Smooth muscle cell (in vitro differentiated cells): ENCODE results near the gene FOXI1. TPM values are rescaled to one million over a fixed set of nuclear protein-coding genes. Genes with fewer than 3 reads are reported as not detected.

Experiments used
- DNase-seq: peaks from one replicate; lab custom pipeline; 2025; ENCODE audit not compliant: unreplicated experiment; lab: John Stamatoyannopoulos, UW
- H2AFZ ChIP-seq: fragments of 200-600 bp; sonication (generic); 2 replicates; pipeline ENCODE4 v1.6.0; 2016; ENCODE audit warnings: antibody characterized with exemption, low read depth, mild to moderate bottlenecking
- H3F3A ChIP-seq: fragments of 200-600 bp; sonication (generic); 2 replicates; pipeline ENCODE4 v1.6.0; 2017; ENCODE audit warnings: antibody characterized with exemption, low read depth
- H3K27ac ChIP-seq: fragments of 200-600 bp; sonication (generic); 2 replicates; pipeline ENCODE4 v1.5.1; 2016; ENCODE audit warnings: low read depth, mild to moderate bottlenecking
- H3K27me3 ChIP-seq: fragments of 200-600 bp; sonication (generic); 2 replicates; pipeline ENCODE4 v1.6.1; 2016; ENCODE audit warnings: low read depth, mild to moderate bottlenecking
- H3K36me3 ChIP-seq: fragments of 200-600 bp; sonication (generic); 2 replicates; pipeline ENCODE4 v1.5.1; 2016; ENCODE audit warnings: low read depth
- H3K4me1 ChIP-seq: fragments of 200-600 bp; sonication (generic); 2 replicates; pipeline ENCODE4 v1.5.1; 2016; ENCODE audit warnings: low read depth
- H3K4me2 ChIP-seq: fragments of 200-600 bp; sonication (generic); 2 replicates; pipeline ENCODE4 v1.6.0; 2016; ENCODE audit warnings: mild to moderate bottlenecking
- H3K4me3 ChIP-seq: fragments of 200-600 bp; sonication (generic); 2 replicates; pipeline ENCODE4 v1.5.1; 2016; ENCODE audit warnings: mild to moderate bottlenecking
- H3K79me2 ChIP-seq: fragments of 200-600 bp; sonication (generic); 2 replicates; pipeline ENCODE4 v1.6.0; 2016; ENCODE audit warnings: low read depth, mild to moderate bottlenecking
- H3K9ac ChIP-seq: fragments of 200-600 bp; sonication (generic); 2 replicates; pipeline ENCODE4 v1.6.0; 2016; ENCODE audit warnings: low read depth
- H3K9me3 ChIP-seq: fragments of 200-600 bp; sonication (generic); replicated peaks from 2 replicates; pipeline ENCODE4 v1.5.1; 2016; ENCODE audit warnings: low read depth
- H4K20me1 ChIP-seq: fragments of 200-600 bp; sonication (generic); 2 replicates; pipeline ENCODE4 v1.6.0; 2016; ENCODE audit warnings: low read depth
- CTCF ChIP-seq: fragments of 200-600 bp; sonication (generic); IDR thresholded peaks from 2 replicates; pipeline ENCODE4 v1.5.1; 2017; ENCODE audit warnings: borderline replicate concordance, mild to moderate bottlenecking, antibody characterized with exemption; ENCODE audit not compliant: insufficient read depth, poor library complexity, severe bottlenecking
- WGBS: methylation state at CpG from one replicate; pipeline ENCODE4 v1.1.7; 2016; ENCODE audit warnings: low lambda C conversion rate; 5-methylcytosine and 5-hydroxymethylcytosine counted together
- polyA plus RNA-seq: library from polyadenylated mRNA; unstranded; fragments of >200 nt; fragmentation: Nextera tagmentation; extraction: Ambion mirVana; gene quantifications from 2 replicates; pipeline ENCODE4 v1.2.1, GENCODE V29; 2016
- total RNA-seq: library from RNA; depleted of rRNA; stranded (reverse); fragments of >200 nt; gene quantifications from 2 replicates; pipeline ENCODE4 v1.2.3, GENCODE V29; 2014

FOXI1 gene
- not detected in 2 replicates for total RNA-seq
- not detected in 2 replicates for polyA plus RNA-seq

- Histone ChIP-seq H3K36me3 (no peaks in the 10 kb centered on the region), H3K9ac (no peak within 1 kb of the TSS), H3K4me3 (no peak within 1 kb of the TSS), H3F3A (no peaks in the 10 kb centered on the region), H3K79me2 (no peaks in the 10 kb centered on the region), H2AFZ (no peak within 1 kb of the TSS), H3K4me2 (no peak within 1 kb of the TSS), H3K27me3 (peaks cover 13% of the 10 kb centered on the region), H4K20me1 (no peaks in the 10 kb centered on the region), H3K4me1 (peaks cover 3% of the 10 kb centered on the region), H3K9me3 (no peaks in the 10 kb centered on the region), H3K27ac (no peak within 1 kb of the TSS)
- DNase-seq, result no peak
- no peak for TF ChIP-seq CTCF
- WGBS, result 89% methylated on average over 41 of the region's 53 CpGs
Measured at GRCh38 chr5:170105642-170106611, at the start of gene FOXI1. FOXI1 (plus strand) TSS chr5:170105897; CDS start chr5:170105958, 61 bp downstream.

GRCh38 chr5:170056561-170057267 is 49.0 kb upstream of the FOXI1 start:
- 83% methylated on average over 11 of the region's 11 CpGs for WGBS
- H3K4me2 ChIP-seq, result no peak overlapping the region
- no peaks in the 10 kb centered on the region for H3K27me3 ChIP-seq
- H3K9me3 ChIP-seq, result no peaks in the 10 kb centered on the region
- DNase-seq, result no peak
- no peak overlapping the region for H2AFZ ChIP-seq
- no peak overlapping the region for H3K9ac ChIP-seq
- no peaks in the 10 kb centered on the region for H3K36me3 ChIP-seq
- TF ChIP-seq CTCF, result no peak
- no peak overlapping the region for H3K27ac ChIP-seq
- no peaks in the 10 kb centered on the region for H4K20me1 ChIP-seq
- H3K79me2 ChIP-seq, result no peaks in the 10 kb centered on the region
- H3K4me1 ChIP-seq, result no peaks in the 10 kb centered on the region
- no peak overlapping the region for H3K4me3 ChIP-seq
- no peaks in the 10 kb centered on the region for H3F3A ChIP-seq

- no peaks in the 10 kb centered on the region for H3K9me3 ChIP-seq
- H3K4me1 ChIP-seq, result no peaks in the 10 kb centered on the region
- no peaks in the 10 kb centered on the region for H3F3A ChIP-seq
- H3K9ac ChIP-seq, result no peak overlapping the region
- no peak for DNase-seq
- H3K27me3 ChIP-seq, result no peaks in the 10 kb centered on the region
- no peaks in the 10 kb centered on the region for H3K79me2 ChIP-seq
- no peak overlapping the region for H2AFZ ChIP-seq
- H4K20me1 ChIP-seq, result no peaks in the 10 kb centered on the region
- H3K36me3 ChIP-seq, result no peaks in the 10 kb centered on the region
- WGBS, result 97% methylated on average over 11 of the region's 11 CpGs
- H3K4me2 ChIP-seq, result no peak overlapping the region
- no peak overlapping the region for H3K27ac ChIP-seq
- no peak for TF ChIP-seq CTCF
- H3K4me3 ChIP-seq, result no peak overlapping the region
Measured at GRCh38 chr5:170057311-170057710, 48.4 kb upstream of the FOXI1 start.
